GM10248 (cell line): ENCODE measurements around the gene MX1.
"Not testable (repeated sequence)": the region's sequence is repeated elsewhere in the genome, so short reads cannot be mapped to it uniquely, and the experiment has no call there.

Experiments used
- CTCF ChIA-PET: fragments of 300-600 bp; sonication (Branson Sonifier 250); formaldehyde crosslinking; extraction: SDS; loops from one replicate; lab custom pipeline; 2021; ENCODE audit warnings: antibody characterized with exemption; lab: Yijun Ruan, JAX
- POLR2A ChIA-PET: fragments of 350-650 bp; sonication (Branson Sonifier 250); formaldehyde crosslinking; extraction: SDS; loops from one replicate; lab custom pipeline; 2020; ENCODE audit warnings: antibody characterized with exemption; lab: Yijun Ruan, JAX
- DNase-seq: peaks from one replicate; pipeline ENCODE4 v3.0.0; 2012; ENCODE audit errors: extremely low spot score
- CTCF ChIP-seq: IDR thresholded peaks from 2 replicates; pipeline ENCODE4 v1.5.1; 2012; ENCODE audit warnings: mild to moderate bottlenecking, low read depth; ENCODE audit errors: extremely low read depth, missing control alignments, control extremely low read depth

The MX1 gene

GRCh38 chr21:41411449-41412089 is 14.5 kb upstream of the MX1 start:
- POLR2A ChIA-PET: no interaction called here
- DNase-seq: no peak
- CTCF ChIA-PET: interaction anchor here (0.8 to 1.8 kb wide), 12 partner anchors 9 to 129 kb away, joined by 3 to 6 read pairs (median 3); partner anchors contain the start of gene MX1
- no peak for TF ChIP-seq CTCF

- not testable (repeated sequence) for DNase-seq
- ChIA-PET POLR2A (interaction anchor here (1.1 kb wide), 1 partner anchor 8 kb away, joined by 4 read pairs; the partner anchor contains the start of gene MX1), CTCF (interaction anchor here (1.1 to 2.6 kb wide), 4 partner anchors 12 to 134 kb away, joined by 3 to 13 read pairs (median 4); no protein-coding TSS in a partner anchor)
Measured at GRCh38 chr21:41417505-41417904, 8.5 kb upstream of the MX1 start.

DNA sequence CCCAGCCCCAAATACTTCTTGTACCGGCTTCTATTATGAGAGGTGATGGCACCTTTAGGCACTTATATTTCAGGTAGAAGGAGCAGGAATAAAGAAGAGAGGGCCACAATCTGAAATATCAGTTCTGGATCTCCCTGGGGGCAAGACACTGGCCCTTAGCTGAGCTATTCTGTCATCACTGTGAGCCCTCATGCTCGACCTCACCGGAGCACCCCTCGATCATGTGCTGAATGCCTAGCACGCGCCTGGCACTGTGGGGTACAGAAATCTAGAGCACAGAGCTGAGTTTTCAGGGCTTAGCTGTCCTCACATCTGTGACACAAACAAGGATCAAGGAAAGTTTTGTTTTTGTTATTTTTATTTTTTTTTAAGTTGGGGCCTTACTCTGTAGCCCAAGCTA is 7.6 kb upstream of the MX1 start:
- POLR2A ChIA-PET: interaction anchor here (1.1 kb wide), 1 partner anchor 8 kb away, joined by 4 read pairs; the partner anchor contains the start of gene MX1
- no peak for TF ChIP-seq CTCF
- no peak for DNase-seq
- CTCF ChIA-PET: interaction anchor here (1.1 to 2.6 kb wide), 4 partner anchors 13 to 135 kb away, joined by 3 to 13 read pairs (median 4); no protein-coding TSS in a partner anchor

DNA sequence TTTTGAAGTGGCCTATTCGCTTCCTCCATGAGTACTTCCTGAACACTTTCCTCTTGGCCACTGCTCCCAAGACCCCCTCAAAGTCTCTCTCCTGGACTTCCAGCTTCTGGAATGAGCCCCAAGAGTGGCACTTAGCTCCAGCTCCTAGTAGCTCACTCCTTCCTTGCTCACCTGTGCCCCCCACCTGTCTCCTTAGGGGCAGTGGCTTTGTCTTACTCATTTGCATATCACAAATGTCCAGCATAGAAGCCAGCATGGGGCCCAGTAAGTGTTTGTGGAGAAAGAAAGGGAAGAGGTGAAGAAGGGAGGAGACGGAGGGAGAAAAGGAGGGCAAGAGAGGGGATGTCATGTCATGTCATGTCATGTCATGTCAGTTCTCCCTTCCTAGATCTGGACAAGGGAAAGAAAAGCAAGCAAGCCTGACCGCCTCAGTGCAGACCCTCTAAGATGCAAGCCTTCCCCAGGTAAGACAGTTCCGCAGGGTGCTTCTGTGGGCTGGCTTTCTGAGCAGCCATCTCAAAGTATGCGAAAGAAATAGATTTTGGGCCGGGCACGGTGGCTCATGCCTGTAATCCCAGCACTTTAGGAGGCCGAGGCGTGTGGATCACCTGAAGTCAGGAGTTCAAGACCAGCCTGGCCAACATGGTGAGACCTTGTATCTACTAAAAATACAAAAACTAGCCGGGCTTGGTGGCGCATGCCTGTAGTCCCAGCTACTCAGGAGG is 6.9 kb upstream of the MX1 start:
- no peak for DNase-seq
- ChIA-PET CTCF (interaction anchor here (1.1 to 2.6 kb wide), 4 partner anchors 13 to 136 kb away, joined by 3 to 13 read pairs (median 4); no protein-coding TSS in a partner anchor), POLR2A (no interaction called here)
- no peak for TF ChIP-seq CTCF

DNA sequence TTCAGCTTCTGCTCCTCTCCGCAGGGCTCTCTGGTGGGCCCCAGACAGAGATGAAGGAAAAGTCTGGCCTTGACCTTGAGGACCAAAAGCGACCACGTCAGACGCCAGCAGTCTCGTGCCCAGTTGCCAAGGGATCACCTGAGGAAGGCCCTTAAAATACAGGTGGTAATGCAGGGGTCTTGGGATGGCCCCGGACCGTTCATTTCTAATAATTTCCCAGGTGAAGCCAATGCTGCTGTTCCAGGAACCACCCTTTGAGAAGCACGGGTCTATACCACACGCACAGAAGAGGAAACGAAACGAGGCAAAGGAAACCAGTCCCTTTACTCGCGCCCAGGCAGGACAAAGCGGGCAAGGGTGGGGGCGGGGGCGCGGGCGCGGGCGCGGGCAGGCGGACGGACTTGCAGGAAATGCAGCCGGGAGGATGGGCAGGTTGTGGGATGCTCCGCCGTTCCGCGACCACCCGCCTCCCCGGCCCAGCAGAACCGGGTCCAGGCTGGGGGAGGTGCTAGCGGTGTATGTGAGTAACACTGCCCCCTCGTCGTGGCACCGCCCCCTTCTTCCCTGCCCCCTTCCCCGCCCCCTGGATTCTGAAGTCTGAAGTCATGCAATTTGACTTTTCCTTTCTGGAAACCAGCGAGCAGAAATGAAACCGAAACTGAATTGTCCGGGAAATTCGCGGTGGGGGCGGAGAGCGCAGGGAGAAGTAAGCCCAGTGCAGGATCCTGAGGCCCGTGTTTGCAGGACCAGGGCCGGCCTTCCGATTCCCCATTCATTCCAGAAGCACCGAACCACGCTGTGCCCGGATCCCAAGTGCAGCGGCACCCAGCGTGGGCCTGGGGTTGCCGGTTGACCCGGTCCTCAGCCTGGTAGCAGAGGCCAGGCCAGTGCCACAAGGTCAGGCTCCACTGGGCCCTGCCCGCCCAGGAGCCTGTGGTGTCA is 5.8 kb upstream of the MX1 start:
- TF ChIP-seq CTCF: no peak
- CTCF ChIA-PET: interaction anchor here (2.6 kb wide), 1 partner anchor 137 kb away, joined by 13 read pairs; no protein-coding TSS in a partner anchor
- POLR2A ChIA-PET: no interaction called here

GRCh38 chr21:41420998-41421397 is 5.0 kb upstream of the MX1 start:
- DNase-seq, CTCF ChIA-PET, POLR2A ChIA-PET: not testable (repeated sequence)

More for the DNA sequence above, 5.8 kb upstream of the MX1 start:
- DNase-seq: peak; percentile 55
